ENCODE data around the gene SDHAF1.

Gene SDHAF1

DNA sequence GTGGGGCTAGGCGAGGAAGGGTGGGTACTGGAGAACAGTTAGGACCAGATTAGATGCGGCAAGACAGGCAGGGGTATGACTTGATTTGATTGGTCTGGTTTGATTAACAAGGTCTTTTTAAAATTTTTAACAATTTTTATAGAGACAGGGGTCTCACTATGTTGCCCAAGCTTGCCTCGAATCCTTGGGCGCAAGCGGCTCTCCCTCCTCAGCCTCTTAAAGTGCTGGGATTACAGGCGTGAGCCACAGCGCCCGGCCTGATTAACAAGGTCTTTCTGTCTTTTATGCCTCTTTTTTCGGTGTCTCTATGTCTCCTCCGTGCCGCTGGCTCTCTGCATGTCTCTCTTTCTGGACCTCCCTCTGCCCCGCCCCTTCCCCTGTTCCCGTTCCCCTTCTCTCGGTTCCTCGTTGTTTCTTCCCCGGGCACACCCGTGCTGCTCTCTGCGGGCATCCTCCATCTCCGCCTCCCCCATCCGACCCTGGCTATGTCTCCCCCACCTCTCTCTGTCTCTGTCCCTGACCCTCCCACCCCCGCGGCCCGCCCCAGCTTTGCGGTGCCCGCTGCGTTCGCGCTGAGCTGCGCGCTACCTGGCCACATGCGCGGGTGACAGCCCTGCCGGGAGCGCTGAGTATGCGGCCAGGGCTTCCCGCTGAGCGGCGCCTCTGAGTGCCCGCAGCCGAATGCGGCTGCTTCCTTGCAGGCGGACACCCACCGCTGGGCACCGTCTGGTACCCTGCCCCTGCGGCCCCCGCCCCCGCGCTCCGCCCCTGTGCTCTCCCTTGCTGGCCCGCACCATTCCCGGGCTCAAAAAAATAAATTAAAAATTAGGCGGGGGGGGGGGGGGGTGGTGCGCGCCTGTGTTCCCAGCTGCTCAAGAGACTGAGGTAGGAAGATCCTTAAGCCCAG, 8.1 kb upstream of the SDHAF1 start:
- in situ Hi-C loops (cut with MboI; ENCODE audit: low sequenced_read_pairs), result no loop called here

DNA sequence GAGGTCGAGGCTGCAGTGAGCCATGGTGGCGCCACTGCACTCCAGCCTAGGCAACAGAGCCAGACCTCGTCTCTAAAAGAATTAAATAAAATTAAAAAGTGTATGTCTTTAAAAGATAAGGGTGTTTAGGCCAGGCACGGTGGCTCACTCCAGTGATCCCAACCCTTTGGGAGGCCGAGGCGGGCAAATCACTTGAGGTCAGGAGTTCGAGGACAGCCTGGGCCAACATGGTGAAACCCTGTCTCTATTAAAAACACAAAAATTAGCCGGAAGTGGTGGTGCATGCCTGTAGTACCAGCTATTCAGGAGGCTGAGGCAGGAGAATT, 7.5 kb upstream of the SDHAF1 start:
- in situ Hi-C loops (cut with MboI; ENCODE audit: low sequenced_read_pairs), result no loop called here

DNA sequence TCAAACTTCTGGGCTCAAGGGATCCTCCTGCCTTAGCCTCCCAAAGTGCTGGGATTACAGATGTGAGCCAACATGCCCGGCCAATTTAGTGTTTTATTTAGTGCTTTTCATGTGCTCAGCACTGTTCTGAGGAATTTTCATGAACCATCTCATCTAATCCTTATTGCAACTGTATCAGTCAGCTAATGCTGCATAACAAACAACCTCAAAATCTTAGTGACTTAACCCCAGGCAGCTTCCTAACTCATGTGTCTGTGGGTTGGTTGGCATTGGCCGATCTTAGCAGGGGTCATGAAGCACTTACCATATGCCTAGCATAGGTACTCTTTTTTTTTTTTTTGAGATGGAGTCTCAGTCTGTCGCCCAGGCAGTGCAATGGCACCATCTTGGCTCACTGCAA, 6.2 kb upstream of the SDHAF1 start:
- in situ Hi-C loops (cut with MboI; ENCODE audit: low sequenced_read_pairs), result no loop called here

DNA sequence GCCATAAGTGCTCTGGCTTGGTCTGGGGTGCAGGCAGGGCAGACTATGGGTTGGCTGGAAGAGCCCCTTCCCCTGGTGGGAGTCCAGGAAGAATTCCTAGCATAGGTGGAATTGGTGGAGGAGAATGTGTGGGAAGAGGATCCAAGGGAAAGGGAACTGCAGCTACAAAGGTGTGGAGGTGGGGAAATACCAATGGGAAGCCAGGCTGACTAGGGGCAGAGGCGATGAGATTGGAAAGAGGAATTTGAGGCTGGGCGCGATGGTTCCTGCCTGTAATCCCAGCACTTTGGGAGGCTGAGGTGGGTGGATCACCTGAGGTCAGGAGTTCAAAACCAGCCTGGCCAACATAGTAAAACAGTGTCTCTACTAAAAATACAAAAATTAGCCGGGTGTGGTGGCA, 4.8 kb upstream of the SDHAF1 start:
- in situ Hi-C loops (cut with MboI; ENCODE audit: low sequenced_read_pairs), result no loop called here

GRCh38 chr19:35990771-35991730, 3.9 kb upstream of the SDHAF1 start:
- in situ Hi-C loops (cut with MboI; ENCODE audit: low sequenced_read_pairs), result no loop called here

- in situ Hi-C loops (cut with MboI; ENCODE audit: low sequenced_read_pairs), result no loop called here
These were observed 3.1 kb upstream of the SDHAF1 start for GRCh38 chr19:35991731-35992450.

DNA sequence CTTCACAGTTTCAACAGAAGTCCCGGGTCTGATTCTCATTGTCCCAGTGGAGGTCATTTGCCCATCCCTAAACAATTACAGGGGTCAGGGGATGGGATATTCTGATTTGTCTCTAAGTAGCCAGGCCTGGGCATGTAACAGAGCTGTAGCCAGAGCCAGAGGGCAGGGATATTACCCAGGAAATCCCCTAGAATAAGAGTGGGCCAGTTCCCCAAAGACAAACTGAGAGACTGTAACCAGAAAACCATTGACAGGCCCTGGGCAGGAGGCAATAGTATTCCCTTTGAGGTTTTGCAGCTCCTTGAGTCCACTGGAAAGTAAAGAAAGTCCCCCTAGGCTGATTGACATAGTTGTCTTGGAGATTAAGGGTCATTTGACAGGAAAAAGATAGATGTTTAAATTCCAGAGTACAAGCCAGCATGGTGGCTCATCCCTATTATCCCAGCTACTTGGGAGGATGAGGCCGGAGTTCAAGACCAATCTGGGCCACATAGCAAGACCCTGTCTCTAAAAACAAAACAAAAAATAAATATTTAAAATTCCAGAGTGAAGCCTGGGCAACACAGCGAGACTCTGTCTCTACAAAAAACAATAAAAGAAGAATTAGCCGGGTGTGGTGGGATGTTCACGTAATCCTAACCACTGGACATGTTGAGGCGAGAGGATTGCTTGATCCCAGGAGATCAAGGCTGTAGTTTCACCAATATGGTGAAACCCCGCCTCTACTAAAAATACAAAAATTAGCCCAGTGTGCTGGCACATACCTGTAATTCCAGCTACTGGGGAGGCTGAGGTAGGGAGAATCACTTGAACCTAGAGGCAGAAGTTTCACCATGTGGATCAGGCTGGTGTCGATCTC, 1.9 kb upstream of the SDHAF1 start:
- in situ Hi-C loops (cut with MboI; ENCODE audit: low sequenced_read_pairs), result no loop called here

GRCh38 chr19:35993923-35994598, 927 bp upstream of the SDHAF1 start:
- in situ Hi-C loops (cut with MboI; ENCODE audit: low sequenced_read_pairs), result no loop called here

DNA sequence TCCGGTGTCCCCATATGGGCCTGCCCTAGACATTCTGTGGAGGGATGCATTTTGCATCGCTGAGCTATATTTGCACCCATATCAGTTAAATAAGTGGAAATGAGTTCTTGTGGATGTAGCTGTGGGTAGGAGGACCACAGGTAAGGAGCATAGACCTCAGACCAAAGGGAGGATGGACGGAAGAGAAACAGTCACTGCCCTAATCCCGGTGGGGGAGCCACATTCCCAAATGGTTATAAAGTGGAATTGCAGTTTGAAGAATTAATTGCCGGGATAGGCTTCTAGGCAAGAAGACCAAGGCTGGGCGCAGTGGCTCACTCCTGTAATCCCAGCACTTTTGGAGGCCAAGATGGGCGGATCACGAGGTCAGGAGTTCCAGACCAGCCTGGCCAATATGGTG, 1.8 kb downstream of the SDHAF1 start:
- in situ Hi-C loops (cut with MboI; ENCODE audit: low sequenced_read_pairs), result no loop called here

- in situ Hi-C loops (cut with MboI; ENCODE audit: low sequenced_read_pairs), result no loop called here
These were observed 6.6 kb downstream of the SDHAF1 start for GRCh38 chr19:36001605-36002004.

DNA sequence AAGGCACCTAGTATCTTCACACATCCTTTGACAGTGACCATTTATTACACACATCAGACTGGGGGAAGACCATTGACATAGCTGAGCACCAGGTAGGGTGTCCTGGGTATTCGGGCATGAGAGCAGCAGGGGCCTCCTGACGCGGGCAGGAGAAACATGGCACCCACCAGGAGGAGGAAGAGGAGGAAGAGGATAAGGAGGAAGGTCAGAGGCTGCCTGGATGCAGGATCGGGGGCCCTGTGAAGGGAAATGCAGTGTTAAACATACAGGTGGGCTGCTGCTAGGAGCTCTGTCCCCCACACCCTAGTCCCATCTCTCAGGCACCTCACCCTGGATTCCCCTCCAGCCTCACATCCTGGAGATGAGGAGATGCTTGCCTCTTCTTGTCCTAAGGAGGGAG, 8.3 kb downstream of the SDHAF1 start:
- in situ Hi-C loops (cut with MboI; ENCODE audit: low sequenced_read_pairs), result no loop called here

DNA sequence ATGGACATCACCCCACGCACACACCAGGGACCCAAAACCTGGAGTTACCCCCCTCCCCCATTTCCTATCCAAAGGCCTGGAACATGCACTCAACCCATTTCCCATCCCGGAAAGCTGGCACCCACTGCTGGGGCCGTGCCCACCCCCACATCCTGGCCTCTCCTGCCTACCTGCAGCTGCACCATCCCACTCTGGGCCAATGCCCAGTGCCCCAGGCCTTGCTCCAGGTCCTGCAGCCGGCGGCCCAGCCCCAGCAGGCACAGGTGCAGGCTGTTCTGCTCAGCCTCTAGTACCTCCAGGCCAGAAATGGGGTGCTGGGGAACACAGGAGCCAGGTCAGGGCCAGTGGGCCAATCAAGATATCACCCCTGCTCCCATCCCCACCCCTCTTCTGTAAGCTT, 12.0 kb downstream of the SDHAF1 start:
- in situ Hi-C loops (cut with MboI; ENCODE audit: low sequenced_read_pairs), result no loop called here

DNA sequence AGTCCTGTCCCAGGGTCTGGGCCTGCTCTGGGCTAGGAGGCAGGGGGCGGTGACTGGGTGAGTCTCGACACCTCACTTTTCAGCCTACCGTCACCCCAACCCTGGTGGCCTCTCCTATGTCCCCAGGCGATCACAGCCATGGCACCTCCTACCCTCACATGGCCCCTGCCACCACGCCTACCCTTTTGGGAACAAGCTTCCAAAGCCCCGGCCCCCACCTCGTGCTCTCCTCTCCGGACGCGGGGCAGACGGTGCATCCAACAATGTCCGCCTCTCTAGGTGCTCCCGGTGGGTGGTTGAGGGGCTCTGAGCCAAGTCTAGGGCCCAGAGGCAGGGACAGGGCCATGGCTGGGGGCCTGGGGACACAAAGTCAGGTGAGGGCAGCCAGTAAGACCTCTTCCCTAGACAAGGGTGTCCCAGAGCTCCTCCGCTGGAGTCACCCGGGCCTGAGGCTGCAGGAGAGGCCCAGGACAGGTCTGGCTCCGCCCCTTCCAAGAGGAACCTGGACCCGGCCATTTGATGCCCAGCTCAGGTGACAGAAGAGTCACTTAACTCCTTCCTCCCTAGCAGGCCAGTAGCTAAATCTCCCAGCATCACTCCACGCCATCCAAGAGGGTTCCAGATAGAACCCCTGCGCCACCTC, 13.5 kb downstream of the SDHAF1 start, which contains the start of gene SYNE4:
SYNE4 (minus strand) TSS at position 478 of the 643 bp plus-strand sequence; CDS start at position 346, 132 bp downstream.
- in situ Hi-C loops (cut with MboI; ENCODE audit: low sequenced_read_pairs), result no loop called here

- in situ Hi-C loops (cut with MboI; ENCODE audit: low sequenced_read_pairs), result no loop called here
These were observed 14.2 kb downstream of the SDHAF1 start for GRCh38 chr19:36009220-36009619.

- in situ Hi-C loops (cut with MboI; ENCODE audit: low sequenced_read_pairs), result no loop called here
These were observed 14.8 kb downstream of the SDHAF1 start for GRCh38 chr19:36009633-36010379.

DNA sequence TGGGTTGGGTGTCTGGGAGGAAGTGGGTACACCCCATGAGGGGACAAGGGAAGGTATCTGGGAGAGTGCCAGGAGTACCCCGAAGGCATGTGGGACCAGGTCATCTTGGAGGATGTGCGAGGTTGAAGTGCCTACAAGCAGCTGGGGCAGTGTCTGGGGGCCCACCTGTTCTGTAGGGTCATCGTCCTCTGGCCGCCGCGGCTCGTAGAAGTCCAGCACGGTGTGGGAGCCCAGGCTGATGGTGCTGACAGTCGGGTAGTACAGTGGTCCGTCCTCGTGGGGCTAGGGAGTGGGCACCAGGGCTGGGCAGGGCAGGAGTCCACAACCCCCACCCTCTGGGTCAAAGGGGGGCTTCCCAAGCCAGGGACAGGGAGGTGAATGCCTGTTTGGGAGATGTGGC, 15.4 kb downstream of the SDHAF1 start:
- in situ Hi-C loops (cut with MboI; ENCODE audit: low sequenced_read_pairs), result no loop called here

- in situ Hi-C loops (cut with MboI; ENCODE audit: low sequenced_read_pairs), result no loop called here
These were observed 18.5 kb downstream of the SDHAF1 start for GRCh38 chr19:36013280-36014011.

Data from HL-60/S4 (cell line).